ENCODE results near the gene KLK14. TPM values are rescaled to one million over a fixed set of nuclear protein-coding genes. Genes with fewer than 3 reads are reported as not detected.

The KLK14 gene
- total and polyA plus RNA-seq, 10 of the 15 experiments (the other 5 are each of a cell fraction or from before 2014, with no cell fraction given) = not detected

DNA sequence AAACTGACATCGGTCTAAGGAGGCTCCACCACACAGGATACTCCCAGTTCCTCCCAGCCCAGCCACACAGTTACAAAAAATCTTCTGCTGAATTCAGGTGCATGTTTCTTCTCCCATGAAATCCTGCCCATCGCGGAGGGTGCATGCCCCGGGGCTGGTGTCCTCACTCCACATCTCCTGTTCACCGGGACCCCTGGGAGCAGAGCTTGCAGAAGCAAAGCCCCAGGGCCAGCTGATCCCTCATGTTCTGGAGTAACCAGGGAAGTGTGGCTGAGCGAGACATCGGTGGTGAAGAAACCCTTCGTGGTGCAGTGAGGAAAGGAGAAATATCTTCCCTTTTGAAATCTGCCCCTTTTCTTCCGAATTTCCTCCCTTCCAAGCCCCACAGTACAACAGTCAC lies 41.1 kb upstream of the KLK14 start:
- Histone ChIP-seq H3K79me2 (ENCODE audit: control insufficient read depth, insufficient read depth, low read length) (no peaks in the 10 kb centered on the region), H3K27me3 (replicated peaks in 1 of 2; ENCODE audit: control insufficient read depth in 2 of 2, insufficient read depth in 2 of 2, low read length in 1 of 2) (peaks cover 0 to 3% of the 10 kb centered on the region in 2 experiments; a peak in 2 of 4 replicates), H4K20me1 (ENCODE audit: control insufficient read depth, insufficient read depth) (no peaks in the 10 kb centered on the region), H2AFZ (ENCODE audit: control insufficient read depth, low read depth, low read length) (no peak overlapping the region), H3K9me3 (replicated peaks; ENCODE audit: control insufficient read depth, insufficient read depth, low read length) (no peaks in the 10 kb centered on the region), H3K4me3 (no peak overlapping the region), H3K27ac (ENCODE audit: control insufficient read depth, insufficient read depth) (no peak overlapping the region), H3K36me3 (ENCODE audit: control insufficient read depth in 2 of 2, insufficient read depth in 2 of 2, low read length in 1 of 2) (no peaks in the 10 kb centered on the region), H3K9ac (ENCODE audit: control insufficient read depth, insufficient read depth, low read length) (no peak overlapping the region), H3K4me1 (ENCODE audit: control insufficient read depth, insufficient read depth, low read length) (peaks cover 5% of the 10 kb centered on the region; the same call in 1 of the 2 replicates), H3K4me2 (ENCODE audit: control insufficient read depth, insufficient read depth) (no peak overlapping the region)
- BruUV-seq (replicated peaks) = no TSS peak
- intact Hi-C loops (cut with micrococcal nuclease; ENCODE audit: unreplicated experiment) (no loop called here), in situ Hi-C loops (cut with MboI) (no loop called here)
- FAIRE-seq (no peak), DNase-seq (ENCODE audit: low read depth, low spot score) (no peak), ATAC-seq (no peak)
- WGBS (ENCODE audit: insufficient coverage, insufficient replicate concordance, low lambda C conversion rate, missing lambda C conversion rate) = 55% methylated on average over 9 of the region's 9 CpGs
- ChIA-PET POLR2A (no interaction called here), SMC1A (ENCODE audit: uncharacterized antibody, unreplicated experiment) (no interaction called here), CTCF (no interaction called here), RAD21 (ENCODE audit: unreplicated experiment) (no interaction called here)
- TF ChIP-seq USF2 (IDR thresholded peaks at IDR 0.05; ENCODE audit: borderline replicate concordance, low read depth, low read length) (no peak), REST (IDR thresholded peaks at IDR 0.05; ENCODE audit: low read depth, low read length) (no peak), MTA2 (IDR thresholded peaks at IDR 0.05; ENCODE audit: low read depth) (no peak), ZBED1 (IDR thresholded peaks at IDR 0.05; ENCODE audit: borderline replicate concordance) (no peak), HDGF (IDR thresholded peaks at IDR 0.05) (no peak), CBFB (IDR thresholded peaks at IDR 0.05; ENCODE audit: low read depth) (no peak), MEF2A (IDR thresholded peaks at IDR 0.05; ENCODE audit: insufficient read depth, low read depth, low read length) (no peak), CHD1 (IDR thresholded peaks at IDR 0.05; ENCODE audit: low read depth, low read length) (no peak)
- TF ChIP-seq, protein P1, sequence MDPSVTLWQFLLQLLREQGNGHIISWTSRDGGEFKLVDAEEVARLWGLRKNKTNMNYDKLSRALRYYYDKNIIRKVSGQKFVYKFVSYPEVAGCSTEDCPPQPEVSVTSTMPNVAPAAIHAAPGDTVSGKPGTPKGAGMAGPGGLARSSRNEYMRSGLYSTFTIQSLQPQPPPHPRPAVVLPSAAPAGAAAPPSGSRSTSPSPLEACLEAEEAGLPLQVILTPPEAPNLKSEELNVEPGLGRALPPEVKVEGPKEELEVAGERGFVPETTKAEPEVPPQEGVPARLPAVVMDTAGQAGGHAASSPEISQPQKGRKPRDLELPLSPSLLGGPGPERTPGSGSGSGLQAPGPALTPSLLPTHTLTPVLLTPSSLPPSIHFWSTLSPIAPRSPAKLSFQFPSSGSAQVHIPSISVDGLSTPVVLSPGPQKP (IDR thresholded peaks at IDR 0.05; ENCODE audit: low read depth, low read length) = no peak
- TF ChIP-seq, protein P2, sequence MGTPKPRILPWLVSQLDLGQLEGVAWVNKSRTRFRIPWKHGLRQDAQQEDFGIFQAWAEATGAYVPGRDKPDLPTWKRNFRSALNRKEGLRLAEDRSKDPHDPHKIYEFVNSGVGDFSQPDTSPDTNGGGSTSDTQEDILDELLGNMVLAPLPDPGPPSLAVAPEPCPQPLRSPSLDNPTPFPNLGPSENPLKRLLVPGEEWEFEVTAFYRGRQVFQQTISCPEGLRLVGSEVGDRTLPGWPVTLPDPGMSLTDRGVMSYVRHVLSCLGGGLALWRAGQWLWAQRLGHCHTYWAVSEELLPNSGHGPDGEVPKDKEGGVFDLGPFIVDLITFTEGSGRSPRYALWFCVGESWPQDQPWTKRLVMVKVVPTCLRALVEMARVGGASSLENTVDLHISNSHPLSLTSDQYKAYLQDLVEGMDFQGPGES (IDR thresholded peaks at IDR 0.05) = no peak
- TF ChIP-seq, protein P3, sequence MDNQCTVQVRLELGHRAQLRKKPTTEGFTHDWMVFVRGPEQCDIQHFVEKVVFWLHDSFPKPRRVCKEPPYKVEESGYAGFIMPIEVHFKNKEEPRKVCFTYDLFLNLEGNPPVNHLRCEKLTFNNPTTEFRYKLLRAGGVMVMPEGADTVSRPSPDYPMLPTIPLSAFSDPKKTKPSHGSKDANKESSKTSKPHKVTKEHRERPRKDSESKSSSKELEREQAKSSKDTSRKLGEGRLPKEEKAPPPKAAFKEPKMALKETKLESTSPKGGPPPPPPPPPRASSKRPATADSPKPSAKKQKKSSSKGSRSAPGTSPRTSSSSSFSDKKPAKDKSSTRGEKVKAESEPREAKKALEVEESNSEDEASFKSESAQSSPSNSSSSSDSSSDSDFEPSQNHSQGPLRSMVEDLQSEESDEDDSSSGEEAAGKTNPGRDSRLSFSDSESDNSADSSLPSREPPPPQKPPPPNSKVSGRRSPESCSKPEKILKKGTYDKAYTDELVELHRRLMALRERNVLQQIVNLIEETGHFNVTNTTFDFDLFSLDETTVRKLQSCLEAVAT (IDR thresholded peaks at IDR 0.05) = no peak
- TF ChIP-seq, protein P4, sequence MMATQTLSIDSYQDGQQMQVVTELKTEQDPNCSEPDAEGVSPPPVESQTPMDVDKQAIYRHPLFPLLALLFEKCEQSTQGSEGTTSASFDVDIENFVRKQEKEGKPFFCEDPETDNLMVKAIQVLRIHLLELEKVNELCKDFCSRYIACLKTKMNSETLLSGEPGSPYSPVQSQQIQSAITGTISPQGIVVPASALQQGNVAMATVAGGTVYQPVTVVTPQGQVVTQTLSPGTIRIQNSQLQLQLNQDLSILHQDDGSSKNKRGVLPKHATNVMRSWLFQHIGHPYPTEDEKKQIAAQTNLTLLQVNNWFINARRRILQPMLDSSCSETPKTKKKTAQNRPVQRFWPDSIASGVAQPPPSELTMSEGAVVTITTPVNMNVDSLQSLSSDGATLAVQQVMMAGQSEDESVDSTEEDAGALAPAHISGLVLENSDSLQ (IDR thresholded peaks at IDR 0.05) = no peak
